ENCODE results near the gene IL34.

The IL34 gene

GRCh38 chr16:70685061-70685937 lies 38.9 kb downstream of the IL34 start:
- TF ChIP-seq ESRRG (CRISPR knock-in tag; IDR thresholded peaks at IDR 0.05) (no peak), TSHZ2 (CRISPR knock-in tag; IDR thresholded peaks at IDR 0.05) (no peak), ZFP3 (CRISPR knock-in tag; IDR thresholded peaks at IDR 0.05) (no peak), ZNF565 (CRISPR knock-in tag; conservative IDR thresholded peaks at IDR 0.05; ENCODE audit: low read depth) (no peak), SNAI2 (CRISPR knock-in tag; IDR thresholded peaks at IDR 0.05) (no peak), GLIS3 (CRISPR knock-in tag; IDR thresholded peaks at IDR 0.05) (no peak), PATZ1 (CRISPR knock-in tag; IDR thresholded peaks at IDR 0.05; ENCODE audit: borderline replicate concordance) (no peak), OSR1 (CRISPR knock-in tag; IDR thresholded peaks at IDR 0.05) (no peak), BACH2 (CRISPR knock-in tag; IDR thresholded peaks at IDR 0.05; ENCODE audit: borderline replicate concordance) (no peak)
- ATAC-seq, result no peak

GRCh38 chr16:70685938-70686375 lies 39.6 kb downstream of the IL34 start, which contains the start of gene MTSS2:
TSS of gene MTSS2 (minus strand) at chr16:70686053. CDS start at chr16:70685791, 262 bp downstream.
- TF ChIP-seq OSR1 (CRISPR knock-in tag; IDR thresholded peaks at IDR 0.05), result no peak
- TF ChIP-seq ZFP30 (CRISPR knock-in tag; IDR thresholded peaks at IDR 0.05), result no peak
- TF ChIP-seq ZNF8 (CRISPR knock-in tag; IDR thresholded peaks at IDR 0.05), result no peak
- TF ChIP-seq CSDC2 (CRISPR knock-in tag; IDR thresholded peaks at IDR 0.05), result no peak
- TF ChIP-seq GLIS3 (CRISPR knock-in tag; IDR thresholded peaks at IDR 0.05), result no peak
- no peak for TF ChIP-seq TOX (CRISPR knock-in tag; IDR thresholded peaks at IDR 0.05; ENCODE audit: borderline replicate concordance)
- TF ChIP-seq BACH2 (CRISPR knock-in tag; IDR thresholded peaks at IDR 0.05; ENCODE audit: borderline replicate concordance), result no peak
- TF ChIP-seq POU6F1 (CRISPR knock-in tag; IDR thresholded peaks at IDR 0.05; ENCODE audit: borderline replicate concordance, low read depth), result no peak
- no peak for TF ChIP-seq CREB5 (CRISPR knock-in tag; IDR thresholded peaks at IDR 0.05; ENCODE audit: low read depth)
- TF ChIP-seq PPARA (CRISPR knock-in tag; IDR thresholded peaks at IDR 0.05; ENCODE audit: borderline replicate concordance), result no peak
- TF ChIP-seq ZNF70 (CRISPR knock-in tag; IDR thresholded peaks at IDR 0.05), result no peak
- ATAC-seq, result peak; percentile 67

GRCh38 chr16:70686376-70687101 lies 40.2 kb downstream of the IL34 start:
- no peak; the same call in 2 of the 3 replicates for ATAC-seq
- TF ChIP-seq RARB (CRISPR knock-in tag; IDR thresholded peaks at IDR 0.05) (no peak), TCF4 (CRISPR knock-in tag; IDR thresholded peaks at IDR 0.05; ENCODE audit: borderline replicate concordance) (no peak), ZNF70 (CRISPR knock-in tag; IDR thresholded peaks at IDR 0.05) (no peak), ARNTL (CRISPR knock-in tag; IDR thresholded peaks at IDR 0.05; ENCODE audit: borderline replicate concordance, low read depth) (no peak), ZFP3 (CRISPR knock-in tag; IDR thresholded peaks at IDR 0.05) (no peak), CSRNP3 (CRISPR knock-in tag; IDR thresholded peaks at IDR 0.05) (no peak), PATZ1 (CRISPR knock-in tag; IDR thresholded peaks at IDR 0.05; ENCODE audit: borderline replicate concordance) (no peak), TSHZ2 (CRISPR knock-in tag; IDR thresholded peaks at IDR 0.05) (no peak), CSDC2 (CRISPR knock-in tag; IDR thresholded peaks at IDR 0.05) (no peak), SNAI2 (CRISPR knock-in tag; IDR thresholded peaks at IDR 0.05) (no peak)

All from SK-N-SH treated with all-trans-retinoic acid at 6 μM for 48 hours (cell line).